ENCODE measurements around the gene AMIGO3. TPM values are rescaled to one million over a fixed set of nuclear protein-coding genes. Genes with fewer than 3 reads are reported as not detected.
A peak's percentile ranks its signal among the peaks of the same experiment; 100 is the strongest.

Gene AMIGO3
- total and polyA plus RNA-seq, 4 donors, result 0.11 to 1.1 TPM; not detected in 2

GRCh38 chr3:49747792-49748480 is 28.5 kb upstream of the AMIGO3 start:
- TF ChIP-seq TAF1 (conservative IDR thresholded peaks at IDR 0.05) (no peak), HNF4A (conservative IDR thresholded peaks at IDR 0.05) (peak in 1 of 2 donors; percentile 45)
- H3K4me3 ChIP-seq (ENCODE audit: low read depth in 1 of 3, low read length in 3 of 3), result no peak overlapping the region
- no peaks in the 10 kb centered on the region for H3K9me3 ChIP-seq (ENCODE audit: control insufficient read depth in 4 of 4, low read length in 3 of 4)
- H3K9ac ChIP-seq (ENCODE audit: low read depth in 1 of 2, low read length in 2 of 2), result no peak overlapping the region
- peaks cover 0 to 5% (median 2%) of the 10 kb centered on the region in 4 donors for H3K36me3 ChIP-seq (ENCODE audit: control insufficient read depth in 4 of 4, insufficient read depth in 3 of 4, low read depth in 1 of 4, low read length in 3 of 4)
- DNase-seq (ENCODE audit: low spot score), result no peak
- no peaks in the 10 kb centered on the region for H3K27me3 ChIP-seq (ENCODE audit: control insufficient read depth in 4 of 4, insufficient read depth in 4 of 4, low read length in 3 of 4)
- WGBS, result 86% methylated on average over 13 of the region's 13 CpGs
- no peak overlapping the region for H3K27ac ChIP-seq (ENCODE audit: low read depth in 1 of 2, low read length in 2 of 2)
- peaks cover 0 to 2% (median 1%) of the 10 kb centered on the region in 4 donors for H3K4me1 ChIP-seq (ENCODE audit: control insufficient read depth in 4 of 4, insufficient read depth in 4 of 4, low read length in 3 of 4)

GRCh38 chr3:49745986-49746385 is 26.5 kb upstream of the AMIGO3 start:
- Histone ChIP-seq H3K9ac (ENCODE audit: low read depth in 1 of 2, low read length in 2 of 2) (no peak overlapping the region), H3K27ac (ENCODE audit: low read depth in 1 of 2, low read length in 2 of 2) (no peak overlapping the region), H3K4me3 (ENCODE audit: low read depth in 1 of 3, low read length in 3 of 3) (no peak overlapping the region), H3K4me1 (ENCODE audit: control insufficient read depth in 4 of 4, insufficient read depth in 4 of 4, low read length in 3 of 4) (peaks cover 0 to 2% (median 1%) of the 10 kb centered on the region in 4 donors), H3K27me3 (ENCODE audit: control insufficient read depth in 4 of 4, insufficient read depth in 4 of 4, low read length in 3 of 4) (no peaks in the 10 kb centered on the region), H3K36me3 (ENCODE audit: control insufficient read depth in 4 of 4, insufficient read depth in 3 of 4, low read depth in 1 of 4, low read length in 3 of 4) (peaks cover 0 to 5% (median 2%) of the 10 kb centered on the region in 4 donors), H3K9me3 (ENCODE audit: control insufficient read depth in 4 of 4, low read length in 3 of 4) (no peaks in the 10 kb centered on the region)
- no peak for DNase-seq (ENCODE audit: low spot score)
- TF ChIP-seq REST (IDR thresholded peaks at IDR 0.05), result no peak
- TF ChIP-seq NR2F2 (IDR thresholded peaks at IDR 0.05), result no peak
- TF ChIP-seq HNF4G (IDR thresholded peaks at IDR 0.05), result no peak
- TF ChIP-seq CTCF (IDR thresholded peaks at IDR 0.05; ENCODE audit: low read depth, low read length, missing input control), result no peak
- TF ChIP-seq JUND (IDR thresholded peaks at IDR 0.05), result no peak
- TF ChIP-seq EGR1 (IDR thresholded peaks at IDR 0.05; ENCODE audit: low read depth in 2 of 2), result no peak
- no peak for TF ChIP-seq HNF4A (conservative IDR thresholded peaks at IDR 0.05)
- TF ChIP-seq YY1 (IDR thresholded peaks at IDR 0.05), result no peak
- TF ChIP-seq RXRA (IDR thresholded peaks at IDR 0.05), result no peak
- 98% methylated on average over 2 of the region's 2 CpGs for WGBS

- no peak overlapping the region for H3K27ac ChIP-seq (ENCODE audit: low read depth in 1 of 2, low read length in 2 of 2)
- H3K4me3 ChIP-seq (ENCODE audit: low read depth in 1 of 3, low read length in 3 of 3), result no peak overlapping the region
- no peak overlapping the region for H3K9ac ChIP-seq (ENCODE audit: low read depth in 1 of 2, low read length in 2 of 2)
- no peak for DNase-seq (ENCODE audit: low spot score)
- no peaks in the 10 kb centered on the region for H3K27me3 ChIP-seq (ENCODE audit: control insufficient read depth in 4 of 4, insufficient read depth in 4 of 4, low read length in 3 of 4)
- no peaks in the 10 kb centered on the region for H3K9me3 ChIP-seq (ENCODE audit: control insufficient read depth in 4 of 4, low read length in 3 of 4)
- H3K36me3 ChIP-seq (ENCODE audit: control insufficient read depth in 4 of 4, insufficient read depth in 3 of 4, low read depth in 1 of 4, low read length in 3 of 4), result peaks cover 2 to 12% (median 10%) of the 10 kb centered on the region in 4 donors
- H3K4me1 ChIP-seq (ENCODE audit: control insufficient read depth in 4 of 4, insufficient read depth in 4 of 4, low read length in 3 of 4), result peaks cover 0 to 8% (median 0%) of the 10 kb centered on the region in 4 donors
- TF ChIP-seq FOXA2 (IDR thresholded peaks at IDR 0.05) (no peak), YY1 (IDR thresholded peaks at IDR 0.05) (no peak), NR2F2 (IDR thresholded peaks at IDR 0.05) (no peak), ZBTB33 (IDR thresholded peaks at IDR 0.05) (no peak), HNF4G (IDR thresholded peaks at IDR 0.05) (no peak), SP1 (IDR thresholded peaks at IDR 0.05) (no peak), HNF4A (conservative IDR thresholded peaks at IDR 0.05) (no peak), FOXA1 (IDR thresholded peaks at IDR 0.05) (no peak), EGR1 (IDR thresholded peaks at IDR 0.05; ENCODE audit: low read depth in 2 of 2) (no peak), MAX (IDR thresholded peaks at IDR 0.05) (no peak), CTCF (IDR thresholded peaks at IDR 0.05; ENCODE audit: low read depth, low read length, missing input control) (no peak), RAD21 (IDR thresholded peaks at IDR 0.05) (no peak), TAF1 (conservative IDR thresholded peaks at IDR 0.05) (no peak)
Observed at GRCh38 chr3:49740427-49740826, 20.9 kb upstream of the AMIGO3 start.
